ENCODE results near the gene SH2D4B.
A peak's percentile ranks its signal among the peaks of the same experiment; 100 is the strongest.

Gene SH2D4B

GRCh38 chr10:80545258-80545881 is 7.7 kb downstream of the SH2D4B start:
- DNase-seq, result no peak

DNA sequence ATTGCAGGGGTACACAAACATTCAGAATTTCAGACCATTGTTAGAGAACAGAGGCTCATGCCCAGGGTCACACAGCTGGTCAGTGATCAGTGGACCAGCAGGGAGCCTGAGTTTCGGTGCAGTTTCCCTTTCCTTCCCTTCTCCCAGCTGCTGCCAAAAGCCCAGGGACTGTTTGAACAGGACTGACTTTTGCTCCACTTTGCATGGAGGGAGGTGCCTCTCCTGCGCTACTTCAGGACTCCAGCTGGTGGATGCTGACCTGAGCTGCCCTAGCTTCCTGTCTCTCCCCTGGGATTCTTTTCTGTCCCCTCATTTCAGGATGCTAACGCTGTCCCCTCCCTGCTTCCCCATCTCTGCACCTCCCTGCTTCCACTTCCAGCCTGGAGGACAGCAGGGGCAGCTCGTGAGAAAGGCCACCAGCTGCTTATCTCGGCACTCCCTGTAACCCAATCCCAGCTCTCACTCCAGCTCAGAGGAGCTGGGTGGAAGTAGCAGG is 14.5 kb downstream of the SH2D4B start:
- no peak for DNase-seq

DNA sequence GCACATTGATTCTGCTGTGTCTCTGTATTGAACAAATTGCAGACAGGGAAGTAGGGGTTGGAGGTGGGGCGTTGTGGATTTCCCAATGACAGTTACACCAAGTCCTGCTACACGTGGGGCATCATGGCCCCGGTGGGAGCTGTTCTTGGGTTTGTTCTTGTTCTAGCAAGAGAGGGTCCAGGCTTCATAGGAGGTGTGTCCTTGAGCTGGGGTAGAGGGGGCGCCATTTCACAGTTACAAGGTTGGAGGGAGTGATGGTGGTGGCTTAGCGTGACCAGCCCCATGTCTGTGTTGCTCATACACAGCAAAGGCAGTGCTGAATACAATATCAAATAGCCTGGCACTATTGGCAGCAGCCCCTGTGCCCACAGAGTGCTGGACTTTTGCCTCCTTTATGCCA is 15.7 kb downstream of the SH2D4B start:
- DNase-seq, result no peak

DNA sequence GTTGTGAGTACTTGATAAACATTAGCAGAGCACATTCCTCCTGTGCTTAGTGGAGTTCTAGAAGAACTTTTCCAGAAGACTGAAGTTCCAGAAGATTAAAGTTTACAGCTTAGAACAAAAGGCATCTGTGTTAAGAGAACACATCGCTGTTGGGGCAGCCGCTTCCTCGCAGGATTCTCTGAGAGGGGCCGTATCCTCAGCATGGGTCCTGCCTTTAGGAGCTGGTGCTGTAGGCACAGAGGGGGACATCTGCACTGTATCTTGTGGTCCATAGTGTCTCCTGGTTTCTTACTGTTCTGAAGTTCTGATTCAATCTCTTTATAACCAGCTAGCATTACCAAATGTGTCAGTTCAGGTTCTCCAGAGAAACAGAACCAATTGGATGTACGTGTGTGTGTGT is 16.3 kb downstream of the SH2D4B start:
- no peak for DNase-seq

DNA sequence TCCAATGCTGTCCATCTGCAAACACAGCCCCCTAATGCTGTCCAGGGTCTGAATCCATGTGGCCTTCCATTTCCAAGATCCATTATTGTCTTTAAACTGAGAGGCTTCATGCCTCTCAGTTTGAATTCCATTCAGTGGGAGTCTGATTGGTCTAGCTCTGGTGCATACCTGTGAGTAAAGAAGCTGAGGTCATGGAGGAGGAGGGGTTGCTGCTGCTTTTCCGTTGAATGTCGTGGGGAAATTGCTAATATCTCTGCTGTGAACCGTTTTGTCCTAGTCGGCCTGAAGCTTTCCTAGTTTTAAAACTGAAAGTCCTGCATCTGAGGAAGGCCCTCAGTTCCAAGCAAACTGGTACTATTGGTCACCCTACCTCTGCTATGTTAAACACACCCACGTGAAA is 17.7 kb downstream of the SH2D4B start:
- no peak for DNase-seq

DNA sequence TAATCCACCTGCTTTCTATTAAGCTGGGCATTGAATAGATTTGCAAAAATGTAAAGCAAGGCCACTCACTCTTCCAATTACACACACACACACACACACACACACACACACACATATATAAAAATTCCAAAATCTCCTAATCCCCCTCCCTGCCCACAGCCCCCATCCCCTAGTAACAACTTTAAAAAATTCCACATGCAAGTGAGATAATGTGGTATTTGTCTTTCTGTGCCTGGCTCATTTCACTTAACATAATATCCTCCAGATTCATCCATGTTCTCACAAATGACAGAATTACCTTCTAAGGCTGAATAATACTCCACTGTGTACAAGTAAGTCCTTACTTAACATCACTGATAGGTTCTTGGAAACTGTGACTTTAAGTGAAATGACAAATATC is 24.2 kb downstream of the SH2D4B start:
- DNase-seq, result no peak

DNA sequence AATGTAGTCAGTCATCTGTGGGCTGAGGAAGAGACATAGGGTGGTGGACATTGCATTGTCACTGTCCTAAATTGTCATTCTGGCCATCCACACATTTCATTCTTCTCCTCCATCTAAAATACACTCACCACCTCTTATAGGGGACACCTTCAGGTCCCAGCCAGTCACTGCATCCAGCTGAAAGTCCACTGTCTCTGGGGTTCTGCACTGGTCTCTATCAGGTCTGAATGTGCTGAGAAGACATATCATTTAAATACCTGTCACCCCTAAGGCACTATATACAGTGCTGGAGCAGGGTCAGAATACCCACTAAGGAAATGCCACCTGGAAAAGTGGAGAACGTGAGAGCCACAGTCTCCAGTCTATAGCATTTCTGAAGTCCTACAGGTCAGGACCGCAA is 29.6 kb downstream of the SH2D4B start:
- no peak for DNase-seq

GRCh38 chr10:80569131-80569895 is 31.6 kb downstream of the SH2D4B start:
- DNase-seq, result no peak

- no peak for DNase-seq
Observed at GRCh38 chr10:80571352-80571751, 33.6 kb downstream of the SH2D4B start.

- no peak for DNase-seq
Observed at GRCh38 chr10:80579181-80579763, 41.6 kb downstream of the SH2D4B start.

- DNase-seq, result no peak
Observed at GRCh38 chr10:80579849-80580637, 42.3 kb downstream of the SH2D4B start.

GRCh38 chr10:80580638-80581468 is 43.2 kb downstream of the SH2D4B start:
- DNase-seq, result no peak

DNA sequence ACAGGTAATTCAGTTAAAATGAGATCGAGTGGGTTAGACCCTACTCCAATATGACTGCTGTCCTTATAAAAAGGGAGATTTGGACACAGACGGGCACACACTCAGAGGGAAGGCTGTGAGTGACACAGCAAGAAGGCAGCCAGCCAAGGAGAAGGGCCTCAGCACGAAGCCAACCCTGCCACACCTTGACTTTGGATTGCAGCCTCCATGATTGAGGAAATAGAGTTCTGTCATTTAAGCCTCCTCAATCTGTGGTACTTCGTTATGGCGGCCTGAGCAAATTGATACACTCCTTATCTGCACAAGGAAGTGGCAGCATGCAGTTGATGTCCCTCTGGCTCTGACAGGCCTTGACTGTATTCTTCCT is 43.8 kb downstream of the SH2D4B start:
- no peak for DNase-seq

DNA sequence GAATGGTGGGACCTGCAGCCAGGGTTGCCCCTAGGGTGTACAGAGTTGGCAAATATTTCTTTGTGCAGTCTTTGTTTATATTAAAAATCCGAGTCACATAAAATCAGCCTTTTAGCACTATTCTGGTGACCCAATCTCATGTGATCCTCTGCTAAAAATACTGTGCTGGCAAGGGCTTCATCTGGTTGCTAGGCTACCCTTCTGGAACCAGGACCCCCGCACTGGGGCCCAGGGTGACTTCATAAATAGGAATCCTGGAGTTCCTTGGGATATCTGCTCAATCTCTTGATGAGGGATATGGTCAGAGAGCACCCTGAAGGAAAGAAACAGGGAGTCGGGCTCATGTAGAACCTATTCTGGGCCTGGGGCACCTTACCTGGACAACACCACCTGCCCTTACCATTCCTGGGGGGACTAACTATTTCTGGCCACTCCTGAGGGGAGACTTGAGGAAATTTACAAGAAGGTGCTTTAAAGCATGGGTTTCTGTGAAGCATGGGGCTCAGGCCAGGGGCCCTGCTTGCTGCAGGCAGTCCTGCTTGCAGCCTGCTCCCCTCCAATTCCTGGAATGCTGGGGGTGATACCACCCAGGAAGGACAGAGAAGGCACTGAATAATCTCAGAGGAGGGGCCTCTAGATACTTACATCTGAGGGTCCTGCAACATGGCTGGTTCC is 44.7 kb downstream of the SH2D4B start:
- no peak for DNase-seq

- DNase-seq, result no peak
Observed at GRCh38 chr10:80583685-80584084, 46.0 kb downstream of the SH2D4B start.

DNA sequence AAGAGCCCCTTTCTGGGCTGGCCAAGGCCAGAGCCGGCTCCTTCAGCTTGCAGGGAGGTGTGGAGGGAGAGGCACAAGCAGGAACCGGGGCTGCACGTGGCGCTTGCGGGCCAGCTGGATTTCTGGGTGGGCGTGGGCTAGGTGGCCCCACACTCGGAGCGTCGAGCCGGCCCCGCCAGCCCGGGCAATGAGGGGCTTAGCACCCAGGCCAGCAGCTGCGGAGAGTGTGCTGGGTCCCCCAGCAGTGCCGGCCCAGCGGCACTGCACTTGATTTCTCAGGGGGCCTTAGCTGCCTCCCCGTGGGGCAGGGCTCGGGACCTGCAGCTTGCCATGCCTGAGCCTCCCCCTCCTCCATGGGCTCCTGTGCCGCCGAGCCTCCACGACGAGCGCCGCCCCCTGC is 48.1 kb downstream of the SH2D4B start:
- no peak for DNase-seq

GRCh38 chr10:80588546-80588945 is 50.8 kb downstream of the SH2D4B start:
- no peak for DNase-seq

GRCh38 chr10:80589726-80590373 is 52.1 kb downstream of the SH2D4B start:
- no peak for DNase-seq

- no peak for DNase-seq
Observed at GRCh38 chr10:80590585-80591125, 53.0 kb downstream of the SH2D4B start.

- DNase-seq, result peak; percentile 25 to 34
Observed at GRCh38 chr10:80596391-80597257, 58.9 kb downstream of the SH2D4B start.

Measured in activated CD4-positive, alpha-beta T cell treated with anti-CD3 and anti-CD28 coated beads, Interleukin-2, amount 50 U/mL, for 48 hours (primary cell).